ENCODE results near the gene AREL1. TPM values are rescaled to one million over a fixed set of nuclear protein-coding genes. Genes with fewer than 3 reads are reported as not detected.

The AREL1 gene
- total and polyA plus RNA-seq, 2 of the 8 experiments (the other 6 are each of a cell fraction or from before 2014, with no cell fraction given): 31.4 to 49.1 TPM

DNA sequence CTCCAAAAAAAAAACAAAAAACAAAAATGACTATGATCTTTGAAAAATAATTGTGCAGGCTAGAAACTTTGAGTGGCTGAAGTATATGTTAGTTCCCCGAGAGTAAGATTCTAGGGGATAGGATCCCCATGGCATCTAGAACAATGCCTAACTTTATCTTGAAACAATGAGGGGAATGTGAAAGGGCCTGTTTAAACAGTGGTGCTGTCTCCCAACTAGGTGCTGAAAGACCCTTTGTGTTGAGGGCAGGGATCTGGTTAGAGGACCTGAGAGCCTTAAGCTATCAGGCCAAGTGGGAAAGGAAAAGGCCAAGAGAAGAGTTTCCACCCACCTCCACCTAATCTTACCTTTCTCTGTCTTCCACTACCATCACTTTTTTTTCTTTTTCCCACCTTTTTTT lies 43.4 kb upstream of the AREL1 start:
- H3K23me2 ChIP-seq (ENCODE audit: low read depth, low read length): no peaks in the 10 kb centered on the region
- no peak overlapping the region for H4K8ac ChIP-seq (ENCODE audit: extremely low read depth, insufficient read depth, low read length)
- CTCF ChIA-PET (ENCODE audit: partially characterized antibody): interaction anchor here (1.7 kb wide), 1 partner anchor 20 kb away, joined by 3 read pairs; no protein-coding TSS in a partner anchor
- no peak overlapping the region for H2BK5ac ChIP-seq (ENCODE audit: low read depth, low read length)
- H2BK20ac ChIP-seq (ENCODE audit: low read length): no peak overlapping the region
- H3K14ac ChIP-seq (ENCODE audit: insufficient read length): no peak overlapping the region
- H2AK5ac ChIP-seq (ENCODE audit: low read depth, low read length): no peak overlapping the region
- H3K18ac ChIP-seq (ENCODE audit: extremely low read depth, low read length): no peak overlapping the region
- H3K23ac ChIP-seq (ENCODE audit: insufficient read length): no peak overlapping the region
- H3K4ac ChIP-seq (replicated peaks; ENCODE audit: insufficient read length, low read depth, low read length): no peak overlapping the region
- no peaks in the 10 kb centered on the region for H3K4me1 ChIP-seq (replicated peaks in 1 of 4; ENCODE audit: control insufficient read depth in 3 of 4, insufficient read depth in 4 of 4, low read length in 3 of 4)
- H4K91ac ChIP-seq (replicated peaks; ENCODE audit: insufficient read length, low read length): no peak overlapping the region
- no peak overlapping the region for H3K9ac ChIP-seq (replicated peaks in 1 of 4; ENCODE audit: extremely low read depth in 1 of 4, low read depth in 3 of 4, low read length in 3 of 4)
- H4K20me1 ChIP-seq (replicated peaks in 1 of 2; ENCODE audit: control insufficient read depth in 1 of 2, insufficient read depth in 2 of 2, low read length in 2 of 2): no peaks in the 10 kb centered on the region
- no peak overlapping the region for H4K5ac ChIP-seq (ENCODE audit: insufficient read length, low read depth, low read length)
- 76% methylated on average over 1 of the region's 1 CpG; no CpG with 5 or more reads in 1 of the 2 experiments for WGBS, 2 experiments (ENCODE audit: extremely low coverage in 1 of 2, insufficient coverage in 1 of 2, insufficient read length in 1 of 2, insufficient replicate concordance in 2 of 2, low coverage in 1 of 2, low lambda C conversion rate in 2 of 2, missing lambda C conversion rate in 1 of 2)
- no peaks in the 10 kb centered on the region for H3K27me3 ChIP-seq (replicated peaks in 1 of 4; ENCODE audit: control insufficient read depth in 3 of 4, extremely low read depth in 1 of 4, insufficient read depth in 3 of 4, low read length in 3 of 4)
- no peak overlapping the region for H3K27ac ChIP-seq (ENCODE audit: low read depth, low read length)
- H3K9me3 ChIP-seq (ENCODE audit: insufficient read depth in 2 of 2, low read depth in 1 of 2, low read length in 1 of 2): 0 out of 4 replicates have a peak, but pooled peaks cover 7% of the 10 kb centered on the region in 2 experiments
- no peak overlapping the region for H2BK12ac ChIP-seq (ENCODE audit: low read depth, low read length)
- no peak overlapping the region for H2BK120ac ChIP-seq (replicated peaks; ENCODE audit: low read depth, low read length)
- no peak overlapping the region for H2BK15ac ChIP-seq (ENCODE audit: low read length)
- DNase-seq (ENCODE audit: low read depth in 1 of 2, low spot score in 2 of 2) (no peak), FAIRE-seq (no peak)
- H3K79me2 ChIP-seq (ENCODE audit: control insufficient read depth in 1 of 2, insufficient read depth in 2 of 2, low read length in 2 of 2): no peaks in the 10 kb centered on the region
- H3K56ac ChIP-seq (replicated peaks; ENCODE audit: insufficient read length, low read depth, low read length): no peak overlapping the region
- POLR2A ChIA-PET (ENCODE audit: partially characterized antibody): interaction anchor here (0.6 to 0.7 kb wide), 2 partner anchors 41 to 240 kb away, joined by 3 to 4 read pairs; no protein-coding TSS in a partner anchor
- no peaks in the 10 kb centered on the region for H3K36me3 ChIP-seq (ENCODE audit: control insufficient read depth in 2 of 4, insufficient read depth in 4 of 4, low read length in 3 of 4)
- no peak overlapping the region for H3K4me3 ChIP-seq (ENCODE audit: extremely low read depth in 1 of 4, insufficient read depth in 2 of 4, low read depth in 3 of 4, low read length in 4 of 4)
- no peak overlapping the region for H3K4me2 ChIP-seq (ENCODE audit: insufficient read depth in 1 of 2, low read depth in 2 of 2, low read length in 2 of 2)
- H3K79me1 ChIP-seq (ENCODE audit: low read depth, low read length): no peaks in the 10 kb centered on the region
- H2AFZ ChIP-seq (ENCODE audit: low read length): no peak overlapping the region
- peak; percentile 49; the same call in 1 of the 2 replicates for TF ChIP-seq TEAD4 (IDR thresholded peaks at IDR 0.05; ENCODE audit: low read depth, low read length)
- TF ChIP-seq YY1 (IDR thresholded peaks at IDR 0.05; ENCODE audit: low read depth, low read length): no peak
